WTC11 (cell line): ENCODE data around the gene HMGB1. TPM values are rescaled to one million over a fixed set of nuclear protein-coding genes. Genes with fewer than 3 reads are reported as not detected.

Experiments
- ATAC-seq: fragments of 200-7000 bp; cut with Tn5 transposase; 2 replicates; pipeline ENCODE4 v1.10.0; 2021; ENCODE audit warnings: mild to moderate bottlenecking, moderate library complexity
- CTCF ChIA-PET: fragments of 300-600 bp; sonication (Branson Sonifier 250); formaldehyde crosslinking; loops from one replicate; lab custom pipeline; 2021; ENCODE audit warnings: antibody characterized with exemption; lab: Charles Lee
- POLR2A ChIA-PET: fragments of 350-600 bp; sonication (Branson Sonifier 250); formaldehyde crosslinking; loops from one replicate; lab custom pipeline; 2021; ENCODE audit warnings: antibody characterized with exemption; lab: Charles Lee
- DNase-seq: peaks from one replicate; pipeline ENCODE4 v3.0.0; 2021; ENCODE audit warnings: low spot score
- H3K27ac Mint-ChIP-seq: 2 replicates; pipeline ENCODE4 v1.8.0; 2021; ENCODE audit warnings: mixed read lengths
- H3K27me3 Mint-ChIP-seq: 2 replicates; pipeline ENCODE4 v1.8.0; 2021; ENCODE audit warnings: low read depth, mild to moderate bottlenecking, moderate library complexity, mixed read lengths
- H3K36me3 Mint-ChIP-seq: 2 replicates; pipeline ENCODE4 v1.8.0; 2021; ENCODE audit warnings: mixed read lengths
- H3K4me1 Mint-ChIP-seq: 2 replicates; pipeline ENCODE4 v1.8.0; 2022; ENCODE audit warnings: mixed read lengths
- H3K4me3 Mint-ChIP-seq: 2 replicates; pipeline ENCODE4 v1.8.0; 2021; ENCODE audit warnings: mild to moderate bottlenecking, moderate library complexity, mixed read lengths
- H3K9me3 Mint-ChIP-seq: 2 replicates; pipeline ENCODE4 v1.8.0; 2021; ENCODE audit warnings: mixed read lengths
- ATF1 ChIP-seq: sonication (generic); formaldehyde crosslinking; IDR thresholded peaks from 2 replicates; pipeline ENCODE4 v1.8.1; 2023; ENCODE audit warnings: mild to moderate bottlenecking, moderate library complexity, missing genetic modification reagents
- E2F5 ChIP-seq: sonication (generic); formaldehyde crosslinking; IDR thresholded peaks from 2 replicates; pipeline ENCODE4 v1.8.1; 2022; ENCODE audit warnings: mild to moderate bottlenecking, moderate library complexity, missing genetic modification reagents
- ELF4 ChIP-seq: sonication (generic); formaldehyde crosslinking; IDR thresholded peaks from 2 replicates; pipeline ENCODE4 v1.8.1; 2022; ENCODE audit warnings: low read depth, mild to moderate bottlenecking, moderate library complexity, missing genetic modification reagents
- ERG ChIP-seq: fragments of 250-450 bp; sonication (Bioruptor Pico); IDR thresholded peaks from 2 replicates; pipeline ENCODE4 v1.8.0; 2021; ENCODE audit warnings: mild to moderate bottlenecking
- ESRRA ChIP-seq: sonication (generic); formaldehyde crosslinking; IDR thresholded peaks from 2 replicates; pipeline ENCODE4 v1.8.1; 2022; ENCODE audit warnings: mild to moderate bottlenecking, missing genetic modification reagents, borderline replicate concordance
- GRHL2 ChIP-seq: fragments of 250-450 bp; sonication (Bioruptor Pico); IDR thresholded peaks from 2 replicates; pipeline ENCODE4 v1.8.0; 2022; ENCODE audit warnings: mild to moderate bottlenecking, moderate library complexity; ENCODE audit not compliant: insufficient replicate concordance, severe bottlenecking
- GTF2I ChIP-seq: fragments of 250-450 bp; sonication (Bioruptor Pico); conservative IDR thresholded peaks from 2 replicates; pipeline ENCODE4 v1.4.0; 2021; ENCODE audit warnings: mild to moderate bottlenecking
- HMGA2 ChIP-seq: fragments of 250-450 bp; sonication (Bioruptor Pico); IDR thresholded peaks from 2 replicates; pipeline ENCODE4 v1.4.0; 2021; ENCODE audit warnings: mild to moderate bottlenecking, moderate library complexity
- IRF2 ChIP-seq: sonication (generic); formaldehyde crosslinking; IDR thresholded peaks from 2 replicates; pipeline ENCODE4 v1.8.0; 2022; ENCODE audit warnings: low read depth, missing genetic modification reagents, borderline replicate concordance
- MAX ChIP-seq: sonication (generic); formaldehyde crosslinking; IDR thresholded peaks from 2 replicates; pipeline ENCODE4 v1.8.0; 2022; ENCODE audit warnings: mild to moderate bottlenecking, missing genetic modification reagents
- MLX ChIP-seq: sonication (generic); formaldehyde crosslinking; IDR thresholded peaks from 2 replicates; pipeline ENCODE4 v1.8.1; 2023; ENCODE audit warnings: mild to moderate bottlenecking, missing genetic modification reagents, moderate library complexity
- NFATC4 ChIP-seq: fragments of 250-450 bp; sonication (Bioruptor Pico); IDR thresholded peaks from 2 replicates; pipeline ENCODE4 v1.9.0; 2021; ENCODE audit warnings: mild to moderate bottlenecking
- NFYB ChIP-seq: sonication (generic); formaldehyde crosslinking; conservative IDR thresholded peaks from 2 replicates; pipeline ENCODE4 v1.8.0; 2022; ENCODE audit warnings: low read depth, missing genetic modification reagents
- SOX15 ChIP-seq: fragments of 250-450 bp; sonication (Bioruptor Pico); IDR thresholded peaks from 2 replicates; pipeline ENCODE4 v1.9.0; 2021; ENCODE audit warnings: mild to moderate bottlenecking
- SP1 ChIP-seq: sonication (generic); formaldehyde crosslinking; conservative IDR thresholded peaks from 2 replicates; pipeline ENCODE4 v1.8.1; 2022; ENCODE audit warnings: missing genetic modification reagents
- TP53 ChIP-seq: sonication (generic); formaldehyde crosslinking; IDR thresholded peaks from 2 replicates; pipeline ENCODE4 v1.8.1; 2023; ENCODE audit warnings: mild to moderate bottlenecking, missing genetic modification reagents
- USF2 ChIP-seq: sonication (generic); formaldehyde crosslinking; IDR thresholded peaks from 2 replicates; pipeline ENCODE4 v1.8.1; 2023; ENCODE audit warnings: mild to moderate bottlenecking, missing genetic modification reagents, moderate library complexity
- total RNA-seq: library from RNA; stranded (reverse); gene quantifications from 3 replicates; pipeline ENCODE4 v1.2.3, GENCODE V29; 2021
- TF ChIP-seq, protein P1 (sequence below): sonication (generic); formaldehyde crosslinking; IDR thresholded peaks from 2 replicates; pipeline ENCODE4 v1.8.1; 2022; ENCODE audit warnings: mild to moderate bottlenecking, missing genetic modification reagents, moderate library complexity, borderline replicate concordance
- TF ChIP-seq, protein P2 (sequence below): sonication (generic); formaldehyde crosslinking; IDR thresholded peaks from 2 replicates; pipeline ENCODE4 v1.8.0; 2023; ENCODE audit warnings: missing genetic modification reagents

HMGB1 gene
- total RNA-seq, 1 experiment from 2014 or later: 640 TPM

DNA sequence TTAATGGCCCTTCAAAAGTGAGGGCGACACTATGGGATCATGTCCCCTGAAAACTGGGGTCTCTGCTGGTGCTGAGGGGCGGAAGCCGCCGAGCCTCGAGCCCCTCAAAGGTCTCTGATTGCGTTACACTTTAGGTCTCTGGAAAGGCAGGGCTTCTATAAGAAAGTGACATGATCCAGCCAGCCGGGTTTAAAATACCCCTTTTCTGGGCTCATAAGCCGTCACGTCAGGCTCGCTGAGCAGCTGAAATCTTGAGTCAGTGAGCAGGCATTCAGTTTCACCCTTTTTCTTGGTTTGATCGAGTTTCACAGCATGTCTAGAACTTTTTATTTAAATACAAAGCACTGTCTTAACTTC is 600 bp upstream of the HMGB1 start:
- H3K27me3 Mint-ChIP-seq: peaks cover 3% of the 10 kb centered on the region; the same call in 1 of the 2 replicates
- DNase-seq: no peak
- H3K4me1 Mint-ChIP-seq: peaks cover 17% of the 10 kb centered on the region
- CTCF ChIA-PET: interaction anchor here (1.4 kb wide), 2 partner anchors 13 to 578 kb away, joined by 3 read pairs; no protein-coding TSS in a partner anchor
- no peak for TF ChIP-seq USF2 (CRISPR knock-in tag)
- no peak for TF ChIP-seq GTF2I (CRISPR knock-in tag)
- no peak for TF ChIP-seq TP53 (CRISPR knock-in tag)
- no peak for TF ChIP-seq MLX (CRISPR knock-in tag)
- TF ChIP-seq, all 79 proteins: peak for 0
- H3K9me3 Mint-ChIP-seq: no peaks in the 10 kb centered on the region
- H3K27ac Mint-ChIP-seq: peak overlapping the region; percentile 80
- H3K36me3 Mint-ChIP-seq: peaks cover 26% of the 10 kb centered on the region
- POLR2A ChIA-PET: interaction anchor here (0.7 to 2.1 kb wide), 10 partner anchors 11 to 334 kb away, joined by 3 to 13 read pairs (median 3); partner anchors contain the start of gene UBE2L5
- H3K4me3 Mint-ChIP-seq: peak overlapping the region; percentile 83
- peak; percentile 4 for ATAC-seq

- Mint-ChIP-seq H3K9me3 (no peaks in the 10 kb centered on the region), H3K4me1 (peaks cover 18% of the 10 kb centered on the region), H3K36me3 (peaks cover 28% of the 10 kb centered on the region), H3K27ac (no peak overlapping the region), H3K4me3 (no peak overlapping the region), H3K27me3 (peaks cover 3% of the 10 kb centered on the region; the same call in 1 of the 2 replicates)
- no peak for TF ChIP-seq MLX (CRISPR knock-in tag)
- no peak for TF ChIP-seq ERG (CRISPR knock-in tag)
- TF ChIP-seq NFATC4 (CRISPR knock-in tag): no peak
- TF ChIP-seq ELF4: no peak
- TF ChIP-seq TP53 (CRISPR knock-in tag): no peak
- no peak for TF ChIP-seq ATF1
- TF ChIP-seq IRF2: no peak
- TF ChIP-seq, protein P1, sequence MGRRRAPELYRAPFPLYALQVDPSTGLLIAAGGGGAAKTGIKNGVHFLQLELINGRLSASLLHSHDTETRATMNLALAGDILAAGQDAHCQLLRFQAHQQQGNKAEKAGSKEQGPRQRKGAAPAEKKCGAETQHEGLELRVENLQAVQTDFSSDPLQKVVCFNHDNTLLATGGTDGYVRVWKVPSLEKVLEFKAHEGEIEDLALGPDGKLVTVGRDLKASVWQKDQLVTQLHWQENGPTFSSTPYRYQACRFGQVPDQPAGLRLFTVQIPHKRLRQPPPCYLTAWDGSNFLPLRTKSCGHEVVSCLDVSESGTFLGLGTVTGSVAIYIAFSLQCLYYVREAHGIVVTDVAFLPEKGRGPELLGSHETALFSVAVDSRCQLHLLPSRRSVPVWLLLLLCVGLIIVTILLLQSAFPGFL: no peak
- TF ChIP-seq HMGA2 (CRISPR knock-in tag): no peak
- TF ChIP-seq ESRRA (CRISPR knock-in tag): no peak
- TF ChIP-seq E2F5: no peak
- TF ChIP-seq GRHL2 (CRISPR knock-in tag): no peak
- no peak for TF ChIP-seq NFYB
- TF ChIP-seq SOX15 (CRISPR knock-in tag): no peak
- no peak for TF ChIP-seq SP1 (CRISPR knock-in tag)
- no peak for TF ChIP-seq MAX
- TF ChIP-seq, protein P2, sequence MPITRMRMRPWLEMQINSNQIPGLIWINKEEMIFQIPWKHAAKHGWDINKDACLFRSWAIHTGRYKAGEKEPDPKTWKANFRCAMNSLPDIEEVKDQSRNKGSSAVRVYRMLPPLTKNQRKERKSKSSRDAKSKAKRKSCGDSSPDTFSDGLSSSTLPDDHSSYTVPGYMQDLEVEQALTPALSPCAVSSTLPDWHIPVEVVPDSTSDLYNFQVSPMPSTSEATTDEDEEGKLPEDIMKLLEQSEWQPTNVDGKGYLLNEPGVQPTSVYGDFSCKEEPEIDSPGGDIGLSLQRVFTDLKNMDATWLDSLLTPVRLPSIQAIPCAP: no peak
- ChIA-PET POLR2A (interaction anchor here (0.7 to 2.2 kb wide), 9 partner anchors 10 to 334 kb away, joined by 3 to 13 read pairs (median 3); partner anchors contain the start of gene UBE2L5), CTCF (interaction anchor here (0.8 kb wide), 1 partner anchor 116 kb away, joined by 3 read pairs; no protein-coding TSS in a partner anchor)
- no peak for ATAC-seq
- DNase-seq: no peak
Measured at GRCh38 chr13:30465343-30465592, 468 bp downstream of the HMGB1 start.
